ENCODE data around the gene HMGCR. TPM values are rescaled to one million over a fixed set of nuclear protein-coding genes. Genes with fewer than 3 reads are reported as not detected.
"Not testable (repeated sequence)": the region's sequence is repeated elsewhere in the genome, so short reads cannot be mapped to it uniquely, and the experiment has no call there.

The HMGCR gene
- total and polyA plus RNA-seq, 9 donors: 8.3 to 269 (median 19.3) TPM

GRCh38 chr5:75324791-75325190, 12.2 kb upstream of the HMGCR start:
- no peaks in the 10 kb centered on the region for H3K36me3 ChIP-seq
- no peaks in the 10 kb centered on the region for H3K4me1 ChIP-seq (ENCODE audit: insufficient read depth)
- no peaks in the 10 kb centered on the region for H3K27me3 ChIP-seq
- no peak for DNase-seq
- H3K27ac ChIP-seq: no peak overlapping the region
- TF ChIP-seq, protein P1, sequence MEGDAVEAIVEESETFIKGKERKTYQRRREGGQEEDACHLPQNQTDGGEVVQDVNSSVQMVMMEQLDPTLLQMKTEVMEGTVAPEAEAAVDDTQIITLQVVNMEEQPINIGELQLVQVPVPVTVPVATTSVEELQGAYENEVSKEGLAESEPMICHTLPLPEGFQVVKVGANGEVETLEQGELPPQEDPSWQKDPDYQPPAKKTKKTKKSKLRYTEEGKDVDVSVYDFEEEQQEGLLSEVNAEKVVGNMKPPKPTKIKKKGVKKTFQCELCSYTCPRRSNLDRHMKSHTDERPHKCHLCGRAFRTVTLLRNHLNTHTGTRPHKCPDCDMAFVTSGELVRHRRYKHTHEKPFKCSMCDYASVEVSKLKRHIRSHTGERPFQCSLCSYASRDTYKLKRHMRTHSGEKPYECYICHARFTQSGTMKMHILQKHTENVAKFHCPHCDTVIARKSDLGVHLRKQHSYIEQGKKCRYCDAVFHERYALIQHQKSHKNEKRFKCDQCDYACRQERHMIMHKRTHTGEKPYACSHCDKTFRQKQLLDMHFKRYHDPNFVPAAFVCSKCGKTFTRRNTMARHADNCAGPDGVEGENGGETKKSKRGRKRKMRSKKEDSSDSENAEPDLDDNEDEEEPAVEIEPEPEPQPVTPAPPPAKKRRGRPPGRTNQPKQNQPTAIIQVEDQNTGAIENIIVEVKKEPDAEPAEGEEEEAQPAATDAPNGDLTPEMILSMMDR (IDR thresholded peaks at IDR 0.05): no peak
- TF ChIP-seq POLR2A (IDR thresholded peaks at IDR 0.05) (no peak), EP300 (IDR thresholded peaks at IDR 0.05) (no peak)
- intact Hi-C loops (cut with DNase I): no loop called here
- WGBS, 3 donors: 78 to 82% (median 81%) methylated on average over 1 of the region's 1 CpG
- H3K4me3 ChIP-seq: no peak overlapping the region
- H3K9me3 ChIP-seq: no peaks in the 10 kb centered on the region

- Histone ChIP-seq H3K36me3 (no peaks in the 10 kb centered on the region), H3K4me1 (ENCODE audit: insufficient read depth) (no peaks in the 10 kb centered on the region), H3K27ac (no peak overlapping the region), H3K27me3 (no peaks in the 10 kb centered on the region), H3K9me3 (no peaks in the 10 kb centered on the region), H3K4me3 (no peak overlapping the region)
- no peak for DNase-seq
- intact Hi-C loops (cut with DNase I): no loop called here
- WGBS, 3 donors: 25 to 46% (median 43%) methylated on average over 1 of the region's 1 CpG
- TF ChIP-seq, protein P1 (IDR thresholded peaks at IDR 0.05): no peak
- TF ChIP-seq EP300 (IDR thresholded peaks at IDR 0.05): no peak
Observed at GRCh38 chr5:75325242-75325641, 11.8 kb upstream of the HMGCR start.

- H3K27ac ChIP-seq: no peak overlapping the region
- no peaks in the 10 kb centered on the region for H3K27me3 ChIP-seq
- 86 to 96% (median 92%) methylated on average over 7 of the region's 7 CpGs for WGBS, 3 donors
- no peak for DNase-seq
- H3K4me1 ChIP-seq (ENCODE audit: insufficient read depth): no peaks in the 10 kb centered on the region
- no peaks in the 10 kb centered on the region for H3K9me3 ChIP-seq
- no peaks in the 10 kb centered on the region for H3K36me3 ChIP-seq
- TF ChIP-seq POLR2A (IDR thresholded peaks at IDR 0.05) (no peak), EP300 (IDR thresholded peaks at IDR 0.05) (no peak)
- TF ChIP-seq, protein P1 (IDR thresholded peaks at IDR 0.05): no peak
- no peak overlapping the region for H3K4me3 ChIP-seq
- intact Hi-C loops (cut with DNase I): loop anchor here in 1 of 4 donors (10.0 kb wide), 1 partner anchor 184 kb away; the partner anchor contains the start of genes CERT1 and POLK
Observed at GRCh38 chr5:75330404-75330803, 6.6 kb upstream of the HMGCR start.

- Histone ChIP-seq H3K4me1 (ENCODE audit: insufficient read depth) (no peaks in the 10 kb centered on the region), H3K27me3 (no peaks in the 10 kb centered on the region), H3K27ac (no peak overlapping the region), H3K36me3 (no peaks in the 10 kb centered on the region), H3K9me3 (no peaks in the 10 kb centered on the region), H3K4me3 (no peak overlapping the region)
- intact Hi-C loops (cut with DNase I): loop anchor here in 1 of 4 donors (10.0 kb wide), 1 partner anchor 183 kb away; the partner anchor contains the start of genes CERT1 and POLK
- WGBS, 3 donors: 64 to 67% (median 65%) methylated on average over 4 of the region's 4 CpGs
- no peak for TF ChIP-seq POLR2A (IDR thresholded peaks at IDR 0.05)
- DNase-seq: no peak
Observed at GRCh38 chr5:75331095-75332090, 5.6 kb upstream of the HMGCR start.

- intact Hi-C loops (cut with DNase I): loop anchor here in 1 of 4 donors (10.0 kb wide), 1 partner anchor 181 kb away; the partner anchor contains the start of genes CERT1 and POLK
Observed at GRCh38 chr5:75333759-75334158, 3.3 kb upstream of the HMGCR start.

DNA sequence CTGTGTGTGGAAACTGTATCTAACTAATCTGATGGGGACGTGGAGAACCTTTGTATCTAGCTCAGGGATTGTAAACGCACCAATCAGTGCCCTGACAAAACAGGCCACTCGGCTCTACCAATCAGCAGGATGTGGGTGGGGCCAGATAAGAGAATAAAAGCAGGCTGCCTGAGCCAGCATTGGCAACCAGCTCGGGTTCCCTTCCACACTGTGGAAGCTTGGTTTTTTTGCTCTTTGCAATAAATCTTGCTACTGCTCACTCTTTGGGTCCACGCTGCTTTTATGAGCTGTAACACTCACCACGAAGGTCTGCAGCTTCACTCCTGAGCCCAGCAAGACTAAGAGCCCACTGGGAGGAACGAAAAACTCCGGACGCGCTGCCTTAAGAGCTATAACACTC, 2.6 kb upstream of the HMGCR start:
- not testable (repeated sequence) for H3K9me3 ChIP-seq; H3K4me3 ChIP-seq; H3K27me3 ChIP-seq; DNase-seq; H3K36me3 ChIP-seq; H3K4me1 ChIP-seq (ENCODE audit: insufficient read depth); H3K27ac ChIP-seq
- 81 to 85% (median 85%) methylated on average over 10 of the region's 10 CpGs for WGBS, 3 donors
- intact Hi-C loops (cut with DNase I): loop anchor here in 1 of 4 donors (10.0 kb wide), 1 partner anchor 180 kb away; the partner anchor contains the start of genes CERT1 and POLK

More at GRCh38 chr5:75333759-75334158, 3.3 kb upstream of the HMGCR start:
- 96 to 97% (median 97%) methylated on average over 21 to 23 of the region's 23 CpGs for WGBS, 3 donors
- DNase-seq; H3K36me3 ChIP-seq; H3K4me1 ChIP-seq (ENCODE audit: insufficient read depth); H3K27ac ChIP-seq; H3K9me3 ChIP-seq; H3K27me3 ChIP-seq; H3K4me3 ChIP-seq: not testable (repeated sequence)

Data from ovary (tissue), 9 donors.